SK-N-SH treated with all-trans-retinoic acid at 6 μM for 48 hours (cell line): ENCODE data around the gene ERN1.

ENCODE experiments used
- ATAC-seq: fragments of 200-7000 bp; cut with Tn5 transposase; 3 replicates; pipeline ENCODE4 v1.9.1; 2020; ENCODE audit warnings: mild to moderate bottlenecking, moderate library complexity
- ARNTL ChIP-seq: fragments of 450-650 bp; formaldehyde crosslinking; IDR thresholded peaks from 2 replicates; pipeline ENCODE4 v1.5.0; 2020; ENCODE audit warnings: low read depth, mild to moderate bottlenecking, moderate library complexity, borderline replicate concordance
- BACH2 ChIP-seq: fragments of 250-450 bp; sonication (Bioruptor Pico); IDR thresholded peaks from 2 replicates; pipeline ENCODE4 v1.9.0; 2021; ENCODE audit warnings: mild to moderate bottlenecking, borderline replicate concordance
- CSDC2 ChIP-seq: fragments of 250-450 bp; sonication (Bioruptor Pico); IDR thresholded peaks from 2 replicates; pipeline ENCODE4 v1.5.0; 2020; ENCODE audit warnings: mild to moderate bottlenecking, moderate library complexity
- ESRRG ChIP-seq: fragments of 250-450 bp; sonication (Bioruptor Pico); IDR thresholded peaks from 2 replicates; pipeline ENCODE4 v1.6.1; 2021; ENCODE audit warnings: mild to moderate bottlenecking
- GLIS3 ChIP-seq: fragments of 250-450 bp; sonication (Bioruptor Pico); IDR thresholded peaks from 2 replicates; pipeline ENCODE4 v1.5.0; 2020; ENCODE audit warnings: mild to moderate bottlenecking, moderate library complexity
- ISL1 ChIP-seq: fragments of 250-450 bp; sonication (Bioruptor Pico); IDR thresholded peaks from 2 replicates; pipeline ENCODE4 v2.1.2; 2022; ENCODE audit warnings: mild to moderate bottlenecking, moderate library complexity
- OSR1 ChIP-seq: fragments of 250-450 bp; sonication (Bioruptor Pico); IDR thresholded peaks from 2 replicates; pipeline ENCODE4 v1.8.0; 2022; ENCODE audit warnings: moderate library complexity, mild to moderate bottlenecking, inconsistent platforms
- PPARA ChIP-seq: fragments of 250-450 bp; sonication (Bioruptor Pico); IDR thresholded peaks from 2 replicates; pipeline ENCODE4 v1.5.0; 2020; ENCODE audit warnings: mild to moderate bottlenecking, borderline replicate concordance
- SNAI2 ChIP-seq: fragments of 250-450 bp; sonication (Bioruptor Pico); IDR thresholded peaks from 2 replicates; pipeline ENCODE4 v1.5.0; 2020; ENCODE audit warnings: mild to moderate bottlenecking, moderate library complexity
- TOX ChIP-seq: fragments of 250-450 bp; sonication (Bioruptor Pico); IDR thresholded peaks from 2 replicates; pipeline ENCODE4 v1.8.0; 2021; ENCODE audit warnings: mild to moderate bottlenecking, moderate library complexity, borderline replicate concordance
- ZC3H10 ChIP-seq: fragments of 250-450 bp; sonication (Bioruptor Pico); IDR thresholded peaks from 2 replicates; pipeline ENCODE4 v1.5.1; 2021; ENCODE audit warnings: mild to moderate bottlenecking, moderate library complexity
- ZFP3 ChIP-seq: fragments of 250-450 bp; sonication (Bioruptor Pico); IDR thresholded peaks from 2 replicates; pipeline ENCODE4 v1.5.0; 2020; ENCODE audit warnings: mild to moderate bottlenecking, moderate library complexity
- ZFP30 ChIP-seq: fragments of 450-650 bp; formaldehyde crosslinking; IDR thresholded peaks from 2 replicates; pipeline ENCODE4 v1.5.0; 2022; ENCODE audit warnings: mild to moderate bottlenecking, moderate library complexity
- ZNF565 ChIP-seq: fragments of 450-650 bp; formaldehyde crosslinking; conservative IDR thresholded peaks from 2 replicates; pipeline ENCODE4 v1.5.0; 2020; ENCODE audit warnings: low read depth, mild to moderate bottlenecking, moderate library complexity
- ZNF70 ChIP-seq: fragments of 450-650 bp; formaldehyde crosslinking; IDR thresholded peaks from 2 replicates; pipeline ENCODE4 v1.5.0; 2020; ENCODE audit warnings: mild to moderate bottlenecking, moderate library complexity
- ZNF8 ChIP-seq: fragments of 450-650 bp; formaldehyde crosslinking; IDR thresholded peaks from 2 replicates; pipeline ENCODE4 v1.5.0; 2020; ENCODE audit warnings: mild to moderate bottlenecking, moderate library complexity
- TF ChIP-seq, protein P1 (sequence below): fragments of 250-450 bp; sonication (Bioruptor Pico); IDR thresholded peaks from 2 replicates; pipeline ENCODE4 v1.5.0; 2020; ENCODE audit warnings: mild to moderate bottlenecking, moderate library complexity
- TF ChIP-seq, protein P2 (sequence below): fragments of 250-450 bp; sonication (Bioruptor Pico); IDR thresholded peaks from 2 replicates; pipeline ENCODE4 v1.5.1; 2020; ENCODE audit warnings: low read depth, mild to moderate bottlenecking, moderate library complexity
- TF ChIP-seq, protein P3 (sequence below): fragments of 250-450 bp; sonication (Bioruptor Pico); IDR thresholded peaks from 2 replicates; pipeline ENCODE4 v1.8.0; 2020; ENCODE audit warnings: mild to moderate bottlenecking, moderate library complexity, borderline replicate concordance
- TF ChIP-seq, protein P4 (sequence below): fragments of 250-450 bp; sonication (Bioruptor Pico); IDR thresholded peaks from 2 replicates; pipeline ENCODE4 v1.5.1; 2021; ENCODE audit warnings: mild to moderate bottlenecking, moderate library complexity

The ERN1 gene

DNA sequence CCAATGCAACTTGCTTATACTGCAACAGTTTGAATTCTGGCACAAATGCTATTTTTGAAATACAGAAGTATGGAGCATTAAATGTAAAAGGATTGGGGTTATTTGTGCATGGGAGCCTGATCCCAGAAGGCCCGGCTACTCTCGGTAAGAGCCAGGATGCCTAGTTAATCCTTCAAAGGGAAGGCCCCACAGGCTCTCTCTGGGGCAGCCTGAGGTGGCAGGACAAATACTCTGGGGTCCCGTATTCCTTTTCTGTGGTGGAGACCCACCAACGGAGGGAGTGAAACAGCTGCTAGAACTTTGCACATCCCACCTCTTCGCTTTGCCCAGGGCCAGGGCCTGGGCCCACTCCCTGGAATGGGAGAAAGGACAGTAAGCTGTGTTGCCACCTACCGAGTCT lies 30.4 kb downstream of the ERN1 start:
- no peak for ATAC-seq
- TF ChIP-seq ARNTL (CRISPR knock-in tag) (no peak), SNAI2 (CRISPR knock-in tag) (no peak), ISL1 (CRISPR knock-in tag) (no peak), ZFP30 (no peak), ZNF70 (CRISPR knock-in tag) (no peak), ZFP3 (CRISPR knock-in tag) (no peak), BACH2 (no peak)
- TF ChIP-seq, protein P1, sequence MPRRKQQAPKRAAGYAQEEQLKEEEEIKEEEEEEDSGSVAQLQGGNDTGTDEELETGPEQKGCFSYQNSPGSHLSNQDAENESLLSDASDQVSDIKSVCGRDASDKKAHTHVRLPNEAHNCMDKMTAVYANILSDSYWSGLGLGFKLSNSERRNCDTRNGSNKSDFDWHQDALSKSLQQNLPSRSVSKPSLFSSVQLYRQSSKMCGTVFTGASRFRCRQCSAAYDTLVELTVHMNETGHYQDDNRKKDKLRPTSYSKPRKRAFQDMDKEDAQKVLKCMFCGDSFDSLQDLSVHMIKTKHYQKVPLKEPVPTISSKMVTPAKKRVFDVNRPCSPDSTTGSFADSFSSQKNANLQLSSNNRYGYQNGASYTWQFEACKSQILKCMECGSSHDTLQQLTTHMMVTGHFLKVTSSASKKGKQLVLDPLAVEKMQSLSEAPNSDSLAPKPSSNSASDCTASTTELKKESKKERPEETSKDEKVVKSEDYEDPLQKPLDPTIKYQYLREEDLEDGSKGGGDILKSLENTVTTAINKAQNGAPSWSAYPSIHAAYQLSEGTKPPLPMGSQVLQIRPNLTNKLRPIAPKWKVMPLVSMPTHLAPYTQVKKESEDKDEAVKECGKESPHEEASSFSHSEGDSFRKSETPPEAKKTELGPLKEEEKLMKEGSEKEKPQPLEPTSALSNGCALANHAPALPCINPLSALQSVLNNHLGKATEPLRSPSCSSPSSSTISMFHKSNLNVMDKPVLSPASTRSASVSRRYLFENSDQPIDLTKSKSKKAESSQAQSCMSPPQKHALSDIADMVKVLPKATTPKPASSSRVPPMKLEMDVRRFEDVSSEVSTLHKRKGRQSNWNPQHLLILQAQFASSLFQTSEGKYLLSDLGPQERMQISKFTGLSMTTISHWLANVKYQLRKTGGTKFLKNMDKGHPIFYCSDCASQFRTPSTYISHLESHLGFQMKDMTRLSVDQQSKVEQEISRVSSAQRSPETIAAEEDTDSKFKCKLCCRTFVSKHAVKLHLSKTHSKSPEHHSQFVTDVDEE = no peak
- TF ChIP-seq, protein P2, sequence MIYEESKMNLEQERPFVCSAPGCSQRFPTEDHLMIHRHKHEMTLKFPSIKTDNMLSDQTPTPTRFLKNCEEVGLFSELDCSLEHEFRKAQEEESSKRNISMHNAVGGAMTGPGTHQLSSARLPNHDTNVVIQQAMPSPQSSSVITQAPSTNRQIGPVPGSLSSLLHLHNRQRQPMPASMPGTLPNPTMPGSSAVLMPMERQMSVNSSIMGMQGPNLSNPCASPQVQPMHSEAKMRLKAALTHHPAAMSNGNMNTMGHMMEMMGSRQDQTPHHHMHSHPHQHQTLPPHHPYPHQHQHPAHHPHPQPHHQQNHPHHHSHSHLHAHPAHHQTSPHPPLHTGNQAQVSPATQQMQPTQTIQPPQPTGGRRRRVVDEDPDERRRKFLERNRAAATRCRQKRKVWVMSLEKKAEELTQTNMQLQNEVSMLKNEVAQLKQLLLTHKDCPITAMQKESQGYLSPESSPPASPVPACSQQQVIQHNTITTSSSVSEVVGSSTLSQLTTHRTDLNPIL (CRISPR knock-in tag) = no peak

DNA sequence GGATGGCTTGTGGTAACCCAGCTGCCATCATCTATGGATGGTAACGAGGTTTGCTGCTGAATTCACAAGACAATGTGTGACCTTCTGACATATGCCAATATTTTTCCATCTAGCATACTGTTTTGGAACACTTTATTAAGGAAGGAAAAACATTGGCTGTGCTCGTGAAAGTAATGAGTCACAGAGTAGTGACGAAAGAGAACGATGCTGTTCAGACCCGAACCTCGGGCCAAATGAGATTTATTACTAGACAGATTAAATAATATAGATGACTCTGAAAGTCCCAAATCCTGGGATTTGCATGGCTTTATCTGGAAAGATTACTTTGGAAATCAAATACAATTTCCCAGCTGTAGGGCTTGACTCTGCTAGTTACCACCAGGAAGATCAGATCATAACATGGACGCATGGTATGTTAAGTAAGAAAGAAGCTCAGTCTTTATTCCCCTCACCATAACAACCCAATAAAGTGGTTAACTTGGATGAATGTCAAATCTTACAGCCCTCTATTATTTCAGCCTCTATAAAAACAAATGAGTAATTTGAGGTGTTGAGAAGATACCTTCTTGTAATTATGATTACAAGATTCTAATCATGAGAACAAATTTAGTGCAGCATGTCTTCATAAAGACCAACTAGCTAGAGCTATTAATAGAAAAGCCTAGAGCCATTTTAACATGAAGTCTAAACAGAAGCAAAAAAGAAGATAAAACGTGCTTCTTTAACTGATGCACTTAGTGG lies 32.6 kb downstream of the ERN1 start:
- no peak for ATAC-seq
- TF ChIP-seq ZFP3 (CRISPR knock-in tag) = peak; percentile 62; the same call in 1 of the 2 replicates
- TF ChIP-seq, protein P3, sequence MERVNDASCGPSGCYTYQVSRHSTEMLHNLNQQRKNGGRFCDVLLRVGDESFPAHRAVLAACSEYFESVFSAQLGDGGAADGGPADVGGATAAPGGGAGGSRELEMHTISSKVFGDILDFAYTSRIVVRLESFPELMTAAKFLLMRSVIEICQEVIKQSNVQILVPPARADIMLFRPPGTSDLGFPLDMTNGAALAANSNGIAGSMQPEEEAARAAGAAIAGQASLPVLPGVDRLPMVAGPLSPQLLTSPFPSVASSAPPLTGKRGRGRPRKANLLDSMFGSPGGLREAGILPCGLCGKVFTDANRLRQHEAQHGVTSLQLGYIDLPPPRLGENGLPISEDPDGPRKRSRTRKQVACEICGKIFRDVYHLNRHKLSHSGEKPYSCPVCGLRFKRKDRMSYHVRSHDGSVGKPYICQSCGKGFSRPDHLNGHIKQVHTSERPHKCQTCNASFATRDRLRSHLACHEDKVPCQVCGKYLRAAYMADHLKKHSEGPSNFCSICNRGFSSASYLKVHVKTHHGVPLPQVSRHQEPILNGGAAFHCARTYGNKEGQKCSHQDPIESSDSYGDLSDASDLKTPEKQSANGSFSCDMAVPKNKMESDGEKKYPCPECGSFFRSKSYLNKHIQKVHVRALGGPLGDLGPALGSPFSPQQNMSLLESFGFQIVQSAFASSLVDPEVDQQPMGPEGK (CRISPR knock-in tag) = no peak
- peak; percentile 40 for TF ChIP-seq ISL1 (CRISPR knock-in tag)
- TF ChIP-seq, all 23 proteins: peak for 2

DNA sequence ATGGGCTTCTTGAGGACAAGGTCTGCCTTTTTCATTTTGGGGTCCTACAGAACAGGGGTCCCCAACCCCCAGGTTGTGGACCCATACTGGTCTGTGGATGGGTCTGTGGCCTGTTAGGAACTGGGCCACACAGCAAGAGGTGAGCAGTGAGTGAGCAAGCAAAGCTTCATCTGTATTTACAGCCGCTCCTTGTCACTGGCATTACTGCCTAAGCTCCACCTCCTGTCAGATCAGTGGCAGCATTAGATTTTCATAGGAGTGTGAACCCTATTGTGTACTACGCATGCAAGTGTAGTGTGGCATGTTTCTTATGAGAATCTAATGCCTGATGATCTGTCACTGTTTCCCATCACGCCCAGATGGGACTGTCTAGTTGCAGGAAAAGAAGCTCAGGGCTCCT lies 33.9 kb downstream of the ERN1 start:
- no peak for ATAC-seq
- TF ChIP-seq, protein P4, sequence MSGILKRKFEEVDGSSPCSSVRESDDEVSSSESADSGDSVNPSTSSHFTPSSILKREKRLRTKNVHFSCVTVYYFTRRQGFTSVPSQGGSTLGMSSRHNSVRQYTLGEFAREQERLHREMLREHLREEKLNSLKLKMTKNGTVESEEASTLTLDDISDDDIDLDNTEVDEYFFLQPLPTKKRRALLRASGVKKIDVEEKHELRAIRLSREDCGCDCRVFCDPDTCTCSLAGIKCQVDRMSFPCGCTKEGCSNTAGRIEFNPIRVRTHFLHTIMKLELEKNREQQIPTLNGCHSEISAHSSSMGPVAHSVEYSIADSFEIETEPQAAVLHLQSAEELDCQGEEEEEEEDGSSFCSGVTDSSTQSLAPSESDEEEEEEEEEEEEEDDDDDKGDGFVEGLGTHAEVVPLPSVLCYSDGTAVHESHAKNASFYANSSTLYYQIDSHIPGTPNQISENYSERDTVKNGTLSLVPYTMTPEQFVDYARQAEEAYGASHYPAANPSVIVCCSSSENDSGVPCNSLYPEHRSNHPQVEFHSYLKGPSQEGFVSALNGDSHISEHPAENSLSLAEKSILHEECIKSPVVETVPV = no peak
- TF ChIP-seq CSDC2 (CRISPR knock-in tag) = no peak
- no peak for TF ChIP-seq ZFP30
- TF ChIP-seq ZC3H10 (CRISPR knock-in tag) = no peak

DNA sequence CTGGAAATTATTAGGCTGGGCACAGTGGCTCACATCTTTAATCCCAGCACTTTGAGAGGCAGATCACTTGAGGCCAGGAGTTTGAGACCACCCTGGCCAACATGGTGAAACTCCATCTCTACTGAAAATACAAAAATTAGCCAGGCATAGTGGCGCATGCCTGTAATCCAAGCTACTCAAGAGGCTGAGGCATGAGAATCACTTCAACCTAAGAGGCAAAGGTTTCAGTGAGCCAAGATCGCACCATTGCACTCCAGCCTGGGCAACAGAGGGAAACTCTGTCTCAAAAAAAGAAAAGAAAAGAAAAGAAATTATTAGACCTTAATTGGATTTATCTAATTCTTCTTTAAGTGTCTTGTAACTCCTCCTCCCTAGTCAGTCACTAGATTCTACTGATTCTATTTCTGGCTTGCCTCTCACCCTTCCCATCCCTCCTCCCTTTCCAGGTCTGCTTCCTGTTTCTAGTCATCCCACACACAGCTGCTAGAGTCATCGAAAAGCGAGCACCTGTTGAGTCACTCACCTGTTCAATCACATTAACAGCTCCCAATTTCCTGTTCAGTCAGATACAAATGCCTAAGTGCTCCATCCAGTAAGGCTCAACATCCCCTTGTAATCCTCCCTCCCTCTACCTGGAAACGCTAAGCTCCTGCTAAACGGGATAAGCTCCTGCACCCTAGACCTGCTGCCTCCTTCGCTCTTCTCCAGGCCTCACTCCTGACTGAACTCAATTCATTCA lies 34.6 kb downstream of the ERN1 start:
- no peak for ATAC-seq
- TF ChIP-seq, protein P1 = no peak
- TF ChIP-seq, protein P3 (CRISPR knock-in tag) = no peak
- TF ChIP-seq CSDC2 (CRISPR knock-in tag) = no peak
- no peak for TF ChIP-seq OSR1 (CRISPR knock-in tag)
- no peak for TF ChIP-seq TOX (CRISPR knock-in tag)
- no peak for TF ChIP-seq ESRRG (CRISPR knock-in tag)
- no peak for TF ChIP-seq ZNF565 (CRISPR knock-in tag)
- TF ChIP-seq, protein P2 (CRISPR knock-in tag) = no peak
- TF ChIP-seq ARNTL (CRISPR knock-in tag) = no peak
- no peak for TF ChIP-seq GLIS3 (CRISPR knock-in tag)
- no peak for TF ChIP-seq ZNF8 (CRISPR knock-in tag)
- TF ChIP-seq ZC3H10 (CRISPR knock-in tag) = no peak
- no peak for TF ChIP-seq ZFP30
- TF ChIP-seq BACH2 = no peak
- no peak for TF ChIP-seq PPARA (CRISPR knock-in tag)
